PFSK-1 (cell line): ENCODE data around the gene PLA2G4B.

ENCODE experiments used
- FOXP2 ChIP-seq: optimal IDR thresholded peaks from 2 replicates; pipeline ENCODE3; 2011; ENCODE audit warnings: borderline replicate concordance, control low read depth, inconsistent platforms; ENCODE audit not compliant: insufficient read depth; ENCODE audit errors: extremely low read length, extremely low read depth
- POLR2AphosphoS5 ChIP-seq: IDR thresholded peaks from 2 replicates; pipeline ENCODE4 v1.6.1; 2012; ENCODE audit warnings: low read depth, mild to moderate bottlenecking, control low read depth, low read length, moderate library complexity
- REST ChIP-seq, 2 experiments: IDR thresholded peaks; 2 replicates each; pipeline versions ENCODE4 v1.6.1 to v1.8.0; 2011 to 2012; ENCODE audit warnings: low read depth in 2 of 2, low read length in 2 of 2, control low read depth in 1 of 2, inconsistent platforms in 1 of 2, mild to moderate bottlenecking in 1 of 2, moderate library complexity in 1 of 2; ENCODE audit not compliant: insufficient read depth in 1 of 2
- SIN3A ChIP-seq: IDR thresholded peaks from 2 replicates; pipeline ENCODE4 v1.6.1; 2012; ENCODE audit warnings: mild to moderate bottlenecking, low read length, moderate library complexity, borderline replicate concordance; ENCODE audit not compliant: insufficient read depth
- TAF1 ChIP-seq: IDR thresholded peaks from 2 replicates; pipeline ENCODE4 v1.6.1; 2012; ENCODE audit warnings: low read length, control low read depth, borderline replicate concordance; ENCODE audit not compliant: insufficient read depth

PLA2G4B gene

DNA sequence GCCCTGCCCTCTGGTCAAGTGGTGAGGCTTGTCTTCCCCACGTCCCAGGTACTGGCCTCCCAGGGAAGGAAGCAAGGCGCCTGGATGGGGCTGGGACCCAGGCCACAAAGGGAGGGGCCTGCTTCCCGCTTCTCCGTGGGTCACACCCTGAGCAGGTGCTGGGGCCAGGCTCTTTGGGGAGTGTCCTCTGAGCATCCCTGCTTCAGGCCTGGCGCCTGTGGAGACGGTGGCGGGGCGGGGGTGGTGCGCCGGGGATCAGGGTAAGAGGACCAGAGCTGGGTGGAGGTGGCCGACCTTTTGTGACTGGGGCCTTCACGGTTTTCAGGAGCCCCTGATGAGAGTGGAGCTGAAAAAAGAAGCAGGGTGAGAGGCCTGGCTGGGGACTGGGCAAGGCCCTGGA lies 3.6 kb downstream of the PLA2G4B start:
- TF ChIP-seq SIN3A (no peak), POLR2AphosphoS5 (no peak), FOXP2 (no peak), REST (IDR thresholded peaks at IDR 0.05; ENCODE audit: insufficient read depth in 1 of 2, low read depth in 2 of 2, low read length in 2 of 2) (no peak)

- TF ChIP-seq TAF1 (no peak), POLR2AphosphoS5 (no peak), SIN3A (no peak), REST (IDR thresholded peaks at IDR 0.05; ENCODE audit: insufficient read depth in 1 of 2, low read depth in 2 of 2, low read length in 2 of 2) (no peak), FOXP2 (no peak)
These were observed 4.9 kb downstream of the PLA2G4B start for GRCh38 chr15:41843571-41843970.

GRCh38 chr15:41844814-41845213 lies 6.2 kb downstream of the PLA2G4B start:
- TF ChIP-seq TAF1 (no peak), SIN3A (no peak), FOXP2 (no peak), POLR2AphosphoS5 (no peak), REST (IDR thresholded peaks at IDR 0.05; ENCODE audit: insufficient read depth in 1 of 2, low read depth in 2 of 2, low read length in 2 of 2) (no peak)

GRCh38 chr15:41847206-41847605 lies 8.6 kb downstream of the PLA2G4B start:
- TF ChIP-seq SIN3A (no peak), REST (IDR thresholded peaks at IDR 0.05; ENCODE audit: insufficient read depth in 1 of 2, low read depth in 2 of 2, low read length in 2 of 2) (no peak), POLR2AphosphoS5 (no peak), FOXP2 (no peak), TAF1 (no peak)

GRCh38 chr15:41847981-41848380 lies 9.3 kb downstream of the PLA2G4B start:
- TF ChIP-seq FOXP2 = no peak
